Measurements from ENCODE around the gene SNAPIN.

- TF ChIP-seq CTCF (conservative IDR thresholded peaks at IDR 0.05; ENCODE audit: low read length) (no peak), EZH2phosphoT487 (IDR thresholded peaks at IDR 0.05; ENCODE audit: borderline replicate concordance) (no peak)
These were observed 27.2 kb downstream of the SNAPIN start for GRCh38 chr1:153685544-153686340.

Data from Loucy (cell line).